HepG2 (cell line): Measurements from ENCODE around the gene AGAP3. TPM values are rescaled to one million over a fixed set of nuclear protein-coding genes. Genes with fewer than 3 reads are reported as not detected.

ENCODE experiments used
- EHMT2 ChIP-seq: fragments of 200-600 bp; sonication (generic); IDR thresholded peaks from 2 replicates; pipeline ENCODE4 v1.7.0; 2017; ENCODE audit warnings: antibody characterized with exemption, low read depth, low read length, borderline replicate concordance
- PAWR ChIP-seq: sonication (generic); formaldehyde crosslinking; IDR thresholded peaks from 2 replicates; pipeline ENCODE4 v1.4.0; 2020; ENCODE audit warnings: missing genetic modification reagents, mild to moderate bottlenecking, borderline replicate concordance
- ZBTB40 ChIP-seq, 2 experiments: fragments of 450-650 bp in 1 of 2; sonication (generic) in 1 of 2; formaldehyde crosslinking in 1 of 2; IDR thresholded peaks; 2 replicates each; pipeline versions ENCODE4 v1.6.1 to v1.8.0; 2016 to 2022; ENCODE audit warnings: antibody characterized with exemption in 1 of 2, mild to moderate bottlenecking in 1 of 2, missing genetic modification reagents in 1 of 2
- ZFAT ChIP-seq: sonication (generic); formaldehyde crosslinking; conservative IDR thresholded peaks from 2 replicates; pipeline ENCODE4 v1.8.1; 2023; ENCODE audit warnings: missing genetic modification reagents, inconsistent platforms
- ZFP36L2 ChIP-seq: sonication (generic); formaldehyde crosslinking; IDR thresholded peaks from 2 replicates; pipeline ENCODE4 v1.4.0; 2020; ENCODE audit warnings: missing genetic modification reagents
- ZNF333 ChIP-seq: sonication (generic); formaldehyde crosslinking; IDR thresholded peaks from 2 replicates; pipeline ENCODE4 v1.4.0; 2020; ENCODE audit warnings: mild to moderate bottlenecking, missing genetic modification reagents, borderline replicate concordance
- ZNF703 ChIP-seq: sonication (generic); formaldehyde crosslinking; IDR thresholded peaks from 2 replicates; pipeline ENCODE4 v1.5.1; 2020; ENCODE audit warnings: missing genetic modification reagents, mild to moderate bottlenecking, moderate library complexity, borderline replicate concordance
- polyA plus RNA-seq, 8 experiments: library from polyadenylated mRNA; depleted of rRNA in 3 of 8; stranded (reverse) in 7 of 8; unstranded in 1 of 8; fragments of >200 nt; fragmentation: Illumina TruSeq in 4 of 8; extraction: Trizol in 4 of 8; gene quantifications; 2 replicates each; pipeline versions ENCODE4 v1.2.1 to v1.2.3, GENCODE V29; 2011 to 2016; ENCODE audit warnings: low read depth in 4 of 8, missing spikeins in 1 of 8, mixed read lengths in 1 of 8; ENCODE audit not compliant: insufficient read depth in 1 of 8
- total RNA-seq, 5 experiments: library from RNA; depleted of rRNA; stranded (reverse); fragments of >200 nt; fragmentation: Illumina TruSeq; extraction: Trizol; gene quantifications; 2 replicates each; pipeline ENCODE4 v1.2.3, GENCODE V29; 2016; ENCODE audit warnings: low read depth in 1 of 5
- TF ChIP-seq, protein P1 (sequence below): sonication (generic); formaldehyde crosslinking; IDR thresholded peaks from 2 replicates; pipeline ENCODE4 v1.8.0; 2022; ENCODE audit warnings: low read depth, missing genetic modification reagents
- TF ChIP-seq, protein P2 (sequence below): sonication (generic); formaldehyde crosslinking; IDR thresholded peaks from 2 replicates; pipeline ENCODE4 v1.5.0; 2020; ENCODE audit warnings: missing genetic modification reagents
- TF ChIP-seq, protein P3 (sequence below): sonication (generic); formaldehyde crosslinking; IDR thresholded peaks from 2 replicates; pipeline ENCODE4 v1.9.0; 2021; ENCODE audit warnings: missing genetic modification reagents, borderline replicate concordance
- TF ChIP-seq, protein P4 (sequence below): sonication (generic); formaldehyde crosslinking; IDR thresholded peaks from 2 replicates; pipeline ENCODE4 v1.5.0; 2020; ENCODE audit warnings: mild to moderate bottlenecking, missing genetic modification reagents

Gene AGAP3
- total and polyA plus RNA-seq, 2 of the 13 experiments (the other 11 are each of a cell fraction or from before 2014, with no cell fraction given) = 31.3 to 61.4 TPM

GRCh38 chr7:151057989-151058780, 28.1 kb upstream of the AGAP3 start (continued):
- TF ChIP-seq ZFAT (no peak), ZNF333 (no peak), EHMT2 (no peak), ZFP36L2 (CRISPR knock-in tag) (no peak), ZBTB40 (IDR thresholded peaks at IDR 0.05) (no peak), ZBTB40 (CRISPR knock-in tag; IDR thresholded peaks at IDR 0.05) (no peak; the same call in 1 of the 2 replicates), PAWR (CRISPR knock-in tag) (no peak), ZNF703 (CRISPR knock-in tag) (no peak)
- TF ChIP-seq, protein P1, sequence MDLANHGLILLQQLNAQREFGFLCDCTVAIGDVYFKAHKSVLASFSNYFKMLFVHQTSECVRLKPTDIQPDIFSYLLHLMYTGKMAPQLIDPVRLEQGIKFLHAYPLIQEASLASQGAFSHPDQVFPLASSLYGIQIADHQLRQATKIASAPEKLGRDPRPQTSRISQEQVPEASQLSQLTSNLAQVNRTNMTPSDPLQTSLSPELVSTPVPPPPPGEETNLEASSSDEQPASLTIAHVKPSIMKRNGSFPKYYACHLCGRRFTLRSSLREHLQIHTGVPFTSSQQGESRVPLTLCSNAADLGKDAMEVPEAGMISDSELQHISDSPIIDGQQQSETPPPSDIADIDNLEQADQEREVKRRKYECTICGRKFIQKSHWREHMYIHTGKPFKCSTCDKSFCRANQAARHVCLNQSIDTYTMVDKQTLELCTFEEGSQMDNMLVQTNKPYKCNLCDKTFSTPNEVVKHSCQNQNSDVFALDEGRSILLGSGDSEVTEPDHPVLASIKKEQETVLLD (CRISPR knock-in tag) = peak; percentile 78
- TF ChIP-seq, protein P2, sequence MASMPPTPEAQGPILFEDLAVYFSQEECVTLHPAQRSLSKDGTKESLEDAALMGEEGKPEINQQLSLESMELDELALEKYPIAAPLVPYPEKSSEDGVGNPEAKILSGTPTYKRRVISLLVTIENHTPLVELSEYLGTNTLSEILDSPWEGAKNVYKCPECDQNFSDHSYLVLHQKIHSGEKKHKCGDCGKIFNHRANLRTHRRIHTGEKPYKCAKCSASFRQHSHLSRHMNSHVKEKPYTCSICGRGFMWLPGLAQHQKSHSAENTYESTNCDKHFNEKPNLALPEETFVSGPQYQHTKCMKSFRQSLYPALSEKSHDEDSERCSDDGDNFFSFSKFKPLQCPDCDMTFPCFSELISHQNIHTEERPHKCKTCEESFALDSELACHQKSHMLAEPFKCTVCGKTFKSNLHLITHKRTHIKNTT (CRISPR knock-in tag) = no peak
- TF ChIP-seq, protein P3, sequence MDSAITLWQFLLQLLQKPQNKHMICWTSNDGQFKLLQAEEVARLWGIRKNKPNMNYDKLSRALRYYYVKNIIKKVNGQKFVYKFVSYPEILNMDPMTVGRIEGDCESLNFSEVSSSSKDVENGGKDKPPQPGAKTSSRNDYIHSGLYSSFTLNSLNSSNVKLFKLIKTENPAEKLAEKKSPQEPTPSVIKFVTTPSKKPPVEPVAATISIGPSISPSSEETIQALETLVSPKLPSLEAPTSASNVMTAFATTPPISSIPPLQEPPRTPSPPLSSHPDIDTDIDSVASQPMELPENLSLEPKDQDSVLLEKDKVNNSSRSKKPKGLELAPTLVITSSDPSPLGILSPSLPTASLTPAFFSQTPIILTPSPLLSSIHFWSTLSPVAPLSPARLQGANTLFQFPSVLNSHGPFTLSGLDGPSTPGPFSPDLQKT (CRISPR knock-in tag) = no peak
- TF ChIP-seq, protein P4, sequence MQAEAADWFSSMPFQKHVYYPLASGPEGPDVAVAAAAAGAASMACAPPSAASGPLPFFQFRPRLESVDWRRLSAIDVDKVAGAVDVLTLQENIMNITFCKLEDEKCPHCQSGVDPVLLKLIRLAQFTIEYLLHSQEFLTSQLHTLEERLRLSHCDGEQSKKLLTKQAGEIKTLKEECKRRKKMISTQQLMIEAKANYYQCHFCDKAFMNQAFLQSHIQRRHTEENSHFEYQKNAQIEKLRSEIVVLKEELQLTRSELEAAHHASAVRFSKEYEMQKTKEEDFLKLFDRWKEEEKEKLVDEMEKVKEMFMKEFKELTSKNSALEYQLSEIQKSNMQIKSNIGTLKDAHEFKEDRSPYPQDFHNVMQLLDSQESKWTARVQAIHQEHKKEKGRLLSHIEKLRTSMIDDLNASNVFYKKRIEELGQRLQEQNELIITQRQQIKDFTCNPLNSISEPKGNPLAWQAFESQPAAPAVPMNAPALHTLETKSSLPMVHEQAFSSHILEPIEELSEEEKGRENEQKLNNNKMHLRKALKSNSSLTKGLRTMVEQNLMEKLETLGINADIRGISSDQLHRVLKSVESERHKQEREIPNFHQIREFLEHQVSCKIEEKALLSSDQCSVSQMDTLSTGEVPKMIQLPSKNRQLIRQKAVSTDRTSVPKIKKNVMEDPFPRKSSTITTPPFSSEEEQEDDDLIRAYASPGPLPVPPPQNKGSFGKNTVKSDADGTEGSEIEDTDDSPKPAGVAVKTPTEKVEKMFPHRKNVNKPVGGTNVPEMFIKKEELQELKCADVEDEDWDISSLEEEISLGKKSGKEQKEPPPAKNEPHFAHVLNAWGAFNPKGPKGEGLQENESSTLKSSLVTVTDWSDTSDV = 0 out of 2 replicates have a peak, but pooled peaks have one; percentile 47
